ENCODE results near the gene OR6Y1.
A peak's percentile ranks its signal among the peaks of the same experiment; 100 is the strongest.

OR6Y1 gene

GRCh38 chr1:158547533-158547932, 6.7 kb downstream of the OR6Y1 start:
- Histone ChIP-seq H3K27ac (no peak overlapping the region), H3K36me3 (no peaks in the 10 kb centered on the region), H3K9me3 (no peaks in the 10 kb centered on the region), H3K4me3 (ENCODE audit: low read depth in 1 of 2, low read length in 1 of 2) (no peak overlapping the region), H3K4me1 (ENCODE audit: control insufficient read depth in 1 of 2, insufficient read depth in 1 of 2, low read depth in 1 of 2, low read length in 1 of 2) (no peaks in the 10 kb centered on the region), H3K27me3 (no peaks in the 10 kb centered on the region)
- no peak for TF ChIP-seq CTCF (IDR thresholded peaks at IDR 0.05)

GRCh38 chr1:158537609-158538008, 16.6 kb downstream of the OR6Y1 start:
- Histone ChIP-seq H3K4me3 (ENCODE audit: low read depth in 1 of 2, low read length in 1 of 2) (no peak overlapping the region), H3K4me1 (ENCODE audit: control insufficient read depth in 1 of 2, insufficient read depth in 1 of 2, low read depth in 1 of 2, low read length in 1 of 2) (no peaks in the 10 kb centered on the region), H3K27ac (no peak overlapping the region), H3K27me3 (no peaks in the 10 kb centered on the region), H3K9me3 (no peaks in the 10 kb centered on the region), H3K36me3 (no peaks in the 10 kb centered on the region)
- TF ChIP-seq CTCF (IDR thresholded peaks at IDR 0.05) = no peak

GRCh38 chr1:158534496-158534895, 19.7 kb downstream of the OR6Y1 start:
- no peaks in the 10 kb centered on the region for H3K9me3 ChIP-seq
- no peak for TF ChIP-seq CTCF (IDR thresholded peaks at IDR 0.05)
- H3K27ac ChIP-seq = no peak overlapping the region
- H3K4me1 ChIP-seq (ENCODE audit: control insufficient read depth in 1 of 2, insufficient read depth in 1 of 2, low read depth in 1 of 2, low read length in 1 of 2) = no peaks in the 10 kb centered on the region
- H3K4me3 ChIP-seq (ENCODE audit: low read depth in 1 of 2, low read length in 1 of 2) = no peak overlapping the region
- no peaks in the 10 kb centered on the region for H3K27me3 ChIP-seq
- H3K36me3 ChIP-seq = no peaks in the 10 kb centered on the region

GRCh38 chr1:158527190-158527815, 26.9 kb downstream of the OR6Y1 start:
- no peaks in the 10 kb centered on the region for H3K9me3 ChIP-seq

GRCh38 chr1:158521666-158522058, 32.5 kb downstream of the OR6Y1 start:
- H3K27ac ChIP-seq = no peak overlapping the region
- H3K4me3 ChIP-seq (ENCODE audit: low read depth in 1 of 2, low read length in 1 of 2) = no peak overlapping the region
- peaks cover 15% of the 10 kb centered on the region for H3K27me3 ChIP-seq
- no peaks in the 10 kb centered on the region for H3K4me1 ChIP-seq (ENCODE audit: control insufficient read depth in 1 of 2, insufficient read depth in 1 of 2, low read depth in 1 of 2, low read length in 1 of 2)
- TF ChIP-seq CTCF (IDR thresholded peaks at IDR 0.05) = no peak
- no peaks in the 10 kb centered on the region for H3K36me3 ChIP-seq
- no peaks in the 10 kb centered on the region for H3K9me3 ChIP-seq

More at GRCh38 chr1:158527190-158527815, 26.9 kb downstream of the OR6Y1 start:
- peak; percentile 35 for TF ChIP-seq CTCF (IDR thresholded peaks at IDR 0.05)
- peaks cover 15% of the 10 kb centered on the region for H3K27me3 ChIP-seq
- H3K4me3 ChIP-seq (ENCODE audit: low read depth in 1 of 2, low read length in 1 of 2) = no peak overlapping the region
- H3K36me3 ChIP-seq = no peaks in the 10 kb centered on the region
- no peaks in the 10 kb centered on the region for H3K4me1 ChIP-seq (ENCODE audit: control insufficient read depth in 1 of 2, insufficient read depth in 1 of 2, low read depth in 1 of 2, low read length in 1 of 2)
- no peak overlapping the region for H3K27ac ChIP-seq

Data from neutrophil (primary cell).